ENCODE data around the gene CD248. TPM values are rescaled to one million over a fixed set of nuclear protein-coding genes. Genes with fewer than 3 reads are reported as not detected.
A peak's percentile ranks its signal among the peaks of the same experiment; 100 is the strongest.

The CD248 gene
- total RNA-seq, 2 donors from 2014 or later = 22.9 to 32.4 TPM

DNA sequence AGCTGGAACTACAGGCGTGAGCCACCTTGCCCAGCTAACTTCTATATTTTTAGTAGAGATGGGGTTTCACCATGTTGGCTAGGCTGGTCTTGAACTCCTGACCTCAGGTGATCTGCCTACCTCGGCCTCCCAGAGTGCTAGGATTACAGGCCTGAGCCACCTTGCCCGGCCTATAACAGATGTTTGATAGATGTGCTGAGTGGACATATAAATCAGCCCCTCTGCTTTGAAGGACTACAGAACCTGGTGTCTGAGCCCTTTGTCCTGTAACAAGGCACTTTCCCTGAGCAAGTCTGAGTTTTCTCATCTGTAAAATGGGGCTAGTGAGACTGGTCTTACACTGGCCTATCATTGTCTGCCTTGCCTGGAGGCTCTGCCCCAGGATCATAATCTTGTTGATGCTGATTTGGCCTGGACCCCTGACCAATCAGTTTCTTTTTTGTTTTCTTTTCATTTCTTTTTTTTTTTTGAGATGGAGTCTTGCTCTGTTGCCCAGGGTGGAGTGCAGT lies 12.4 kb upstream of the CD248 start:
- no peak for ATAC-seq (ENCODE audit: insufficient number of reproducible peaks, low FRiP score, low read depth)
- no peaks in the 10 kb centered on the region for H3K27me3 ChIP-seq (replicated peaks; ENCODE audit: insufficient read depth)
- H3K36me3 ChIP-seq = no peaks in the 10 kb centered on the region
- TF ChIP-seq, protein P1, sequence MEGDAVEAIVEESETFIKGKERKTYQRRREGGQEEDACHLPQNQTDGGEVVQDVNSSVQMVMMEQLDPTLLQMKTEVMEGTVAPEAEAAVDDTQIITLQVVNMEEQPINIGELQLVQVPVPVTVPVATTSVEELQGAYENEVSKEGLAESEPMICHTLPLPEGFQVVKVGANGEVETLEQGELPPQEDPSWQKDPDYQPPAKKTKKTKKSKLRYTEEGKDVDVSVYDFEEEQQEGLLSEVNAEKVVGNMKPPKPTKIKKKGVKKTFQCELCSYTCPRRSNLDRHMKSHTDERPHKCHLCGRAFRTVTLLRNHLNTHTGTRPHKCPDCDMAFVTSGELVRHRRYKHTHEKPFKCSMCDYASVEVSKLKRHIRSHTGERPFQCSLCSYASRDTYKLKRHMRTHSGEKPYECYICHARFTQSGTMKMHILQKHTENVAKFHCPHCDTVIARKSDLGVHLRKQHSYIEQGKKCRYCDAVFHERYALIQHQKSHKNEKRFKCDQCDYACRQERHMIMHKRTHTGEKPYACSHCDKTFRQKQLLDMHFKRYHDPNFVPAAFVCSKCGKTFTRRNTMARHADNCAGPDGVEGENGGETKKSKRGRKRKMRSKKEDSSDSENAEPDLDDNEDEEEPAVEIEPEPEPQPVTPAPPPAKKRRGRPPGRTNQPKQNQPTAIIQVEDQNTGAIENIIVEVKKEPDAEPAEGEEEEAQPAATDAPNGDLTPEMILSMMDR (IDR thresholded peaks at IDR 0.05) = no peak
- no peaks in the 10 kb centered on the region for H3K9me3 ChIP-seq
- peaks cover 0 to 12% of the 10 kb centered on the region in 2 donors for H3K4me1 ChIP-seq (ENCODE audit: control insufficient read depth in 1 of 2, low read depth in 2 of 2)
- no peak for DNase-seq (ENCODE audit: low spot score)
- H3K27ac ChIP-seq = no peak overlapping the region
- no peak overlapping the region for H3K4me3 ChIP-seq

DNA sequence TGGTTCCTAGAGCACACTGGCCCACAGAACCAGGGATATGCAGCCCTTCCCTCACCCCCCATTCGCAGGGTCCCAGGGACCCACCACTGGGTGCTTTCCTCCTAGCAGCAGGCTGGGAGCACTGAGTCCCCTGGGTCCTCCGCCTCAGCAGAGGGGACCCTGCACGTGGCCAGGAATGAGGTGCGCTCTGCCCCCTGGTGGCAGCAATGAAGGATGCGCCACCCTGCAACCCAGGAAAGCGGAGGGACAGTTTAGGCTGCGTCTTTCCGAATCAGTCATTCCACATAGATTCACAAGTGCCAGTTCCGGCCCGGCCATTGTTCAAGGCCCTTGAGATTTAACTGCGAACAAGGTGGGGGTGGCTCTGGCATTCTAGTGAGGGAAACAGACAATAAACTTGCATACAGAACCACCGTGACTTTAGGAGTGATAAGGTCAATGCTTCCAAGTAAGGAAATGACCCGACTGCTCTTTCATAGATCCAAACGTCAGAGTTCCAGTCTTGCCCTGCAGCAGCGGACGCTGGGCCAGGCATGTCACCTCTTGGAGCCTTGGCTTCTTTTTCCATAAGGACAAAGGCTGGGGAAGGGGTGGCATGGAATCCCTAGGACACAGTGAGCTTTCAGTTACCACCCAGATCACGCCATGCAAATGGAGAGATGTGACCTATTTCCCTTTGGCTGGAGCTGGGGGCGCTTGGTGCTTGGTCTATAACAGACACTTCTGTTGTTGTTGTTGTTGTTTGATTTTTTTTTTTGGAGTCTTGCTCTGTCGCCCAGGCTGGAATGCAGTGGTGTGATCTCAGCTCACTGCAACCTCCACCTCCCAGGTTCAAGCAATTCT lies 11.7 kb upstream of the CD248 start:
- TF ChIP-seq, protein P1 (IDR thresholded peaks at IDR 0.05) = peak; percentile 93
- ATAC-seq (ENCODE audit: insufficient number of reproducible peaks, low FRiP score, low read depth) = no peak
- Histone ChIP-seq H3K4me1 (ENCODE audit: control insufficient read depth in 1 of 2, low read depth in 2 of 2) (peaks cover 0 to 12% of the 10 kb centered on the region in 2 donors), H3K4me3 (peak overlapping the region; percentile 40), H3K9me3 (no peaks in the 10 kb centered on the region), H3K27me3 (replicated peaks; ENCODE audit: insufficient read depth) (no peaks in the 10 kb centered on the region), H3K27ac (no peak overlapping the region), H3K36me3 (no peaks in the 10 kb centered on the region)
- no peak for DNase-seq (ENCODE audit: low spot score)

DNA sequence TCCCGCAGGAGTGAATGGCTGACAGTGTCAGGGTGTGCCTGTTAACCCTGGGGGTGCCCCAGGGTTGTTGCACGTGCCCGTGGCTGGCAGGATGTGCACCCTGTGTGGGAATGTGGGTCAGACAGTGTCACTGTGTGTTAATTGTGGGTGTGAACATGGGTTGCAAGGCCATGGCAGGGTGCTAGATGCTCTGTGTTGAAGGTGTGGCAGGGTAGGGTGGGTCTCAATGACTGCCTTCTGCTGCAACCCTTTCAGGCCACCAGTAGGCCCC lies 11.1 kb upstream of the CD248 start:
- TF ChIP-seq, protein P1 (IDR thresholded peaks at IDR 0.05) = no peak
- Histone ChIP-seq H3K4me3 (no peak overlapping the region), H3K4me1 (ENCODE audit: control insufficient read depth in 1 of 2, low read depth in 2 of 2) (peaks cover 0 to 12% of the 10 kb centered on the region in 2 donors), H3K27ac (no peak overlapping the region), H3K27me3 (replicated peaks; ENCODE audit: insufficient read depth) (no peaks in the 10 kb centered on the region), H3K36me3 (no peaks in the 10 kb centered on the region), H3K9me3 (no peaks in the 10 kb centered on the region)
- no peak for DNase-seq (ENCODE audit: low spot score)
- no peak for ATAC-seq (ENCODE audit: insufficient number of reproducible peaks, low FRiP score, low read depth)

DNA sequence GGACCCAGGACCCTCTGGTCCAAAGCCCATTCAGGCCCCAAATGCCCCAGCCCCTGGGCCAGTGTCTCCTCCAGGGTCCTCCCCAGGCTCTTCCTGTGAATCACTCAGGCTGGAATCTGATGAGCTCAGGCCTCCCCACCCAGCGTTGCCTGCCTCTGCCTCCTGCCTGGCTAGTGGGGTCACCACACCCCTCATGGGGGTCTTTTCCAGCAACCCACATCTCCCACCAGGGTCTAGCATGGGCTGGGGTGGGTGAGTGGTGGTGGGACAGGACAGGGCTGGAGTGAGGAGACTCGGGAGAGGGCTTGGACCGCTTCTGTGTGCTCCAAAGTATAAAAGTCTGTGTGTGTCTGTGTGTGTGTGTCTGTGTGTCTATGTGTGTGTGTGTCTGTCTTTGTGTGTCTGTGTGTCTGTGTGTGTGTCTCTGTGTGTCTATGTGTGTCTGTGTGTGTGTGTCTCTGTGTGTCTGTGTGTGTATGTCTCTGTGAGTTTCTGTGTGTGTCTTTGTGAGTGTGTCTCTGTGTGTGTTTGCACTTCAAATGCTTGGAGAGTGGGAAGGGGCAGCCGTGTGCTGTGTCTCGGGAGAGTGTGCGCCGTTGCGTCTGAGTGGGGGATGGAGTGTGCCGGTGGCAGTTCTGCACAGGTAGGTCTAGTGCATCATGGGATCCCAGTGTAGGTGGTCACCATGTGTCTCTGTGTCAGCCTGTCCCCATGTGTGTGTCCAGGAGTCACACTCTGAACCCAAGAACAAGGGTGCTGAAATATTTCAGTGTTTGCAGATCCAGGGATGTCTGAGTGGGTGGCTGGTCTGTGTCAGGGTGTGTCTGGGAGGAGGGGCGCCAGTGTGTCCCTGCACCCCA lies 10.6 kb upstream of the CD248 start:
- no peaks in the 10 kb centered on the region for H3K36me3 ChIP-seq
- H3K27me3 ChIP-seq (replicated peaks; ENCODE audit: insufficient read depth) = no peaks in the 10 kb centered on the region
- H3K27ac ChIP-seq = no peak overlapping the region
- H3K9me3 ChIP-seq = no peaks in the 10 kb centered on the region
- DNase-seq (ENCODE audit: low spot score) (no peak), ATAC-seq (ENCODE audit: insufficient number of reproducible peaks, low FRiP score, low read depth) (no peak)
- TF ChIP-seq, protein P1 (IDR thresholded peaks at IDR 0.05) = no peak
- H3K4me3 ChIP-seq = no peak overlapping the region
- H3K4me1 ChIP-seq (ENCODE audit: control insufficient read depth in 1 of 2, low read depth in 2 of 2) = peaks cover 0 to 12% of the 10 kb centered on the region in 2 donors
